HEK293 (cell line): Measurements from ENCODE around the gene KCNJ2.

Source experiments
- CTCF ChIA-PET: fragments of 350-600 bp; formaldehyde crosslinking; extraction: SDS; loops from one replicate; lab custom pipeline; 2021; ENCODE audit warnings: antibody characterized with exemption; lab: Yijun Ruan, JAX
- POLR2A ChIA-PET: fragments of 300-600 bp; formaldehyde crosslinking; extraction: SDS; loops from one replicate; lab custom pipeline; 2020; ENCODE audit warnings: antibody characterized with exemption, inconsistent platforms; lab: Yijun Ruan, JAX
- H3K27ac ChIP-seq: fragments of 200-500 bp; sonication (Bioruptor generic); 2 replicates; pipeline ENCODE4 v1.5.1; 2014; ENCODE audit warnings: low read depth, low read length, control low read depth, inconsistent platforms; ENCODE audit errors: extremely low read depth
- H3K36me3 ChIP-seq, 2 experiments: fragments of 200-500 bp in 1 of 2; sonication (Bioruptor generic) in 1 of 2; 1 replicate in 1 of 2; 2 replicates in 1 of 2; pipeline ENCODE4 v1.5.1; 2014 to 2017; ENCODE audit warnings: inconsistent platforms in 2 of 2, low read length in 2 of 2; ENCODE audit not compliant: control insufficient read depth in 2 of 2, insufficient read depth in 1 of 2
- H3K4me1 ChIP-seq: fragments of 200-500 bp; sonication (Bioruptor generic); 2 replicates; pipeline ENCODE4 v1.5.1; 2014; ENCODE audit warnings: mild to moderate bottlenecking, low read length, inconsistent platforms; ENCODE audit not compliant: control insufficient read depth, insufficient read depth
- H3K4me3 ChIP-seq: 2 replicates; pipeline ENCODE4 v1.5.1; 2011; ENCODE audit warnings: low read depth, mild to moderate bottlenecking, control low read depth, low read length, moderate library complexity
- H3K9me3 ChIP-seq: fragments of 200-500 bp; sonication (Bioruptor generic); 2 replicates; pipeline ENCODE4 v1.5.1; 2014; ENCODE audit warnings: low read depth, low read length, inconsistent platforms; ENCODE audit not compliant: control insufficient read depth, insufficient read depth
- MZF1 ChIP-seq: fragments of 450-650 bp; formaldehyde crosslinking; IDR thresholded peaks from 2 replicates; pipeline ENCODE4 v1.5.1; 2017; ENCODE audit warnings: missing biosample characterization, missing genetic modification characterization, borderline replicate concordance
- ZFP69B ChIP-seq: fragments of 450-650 bp; formaldehyde crosslinking; IDR thresholded peaks from 2 replicates; pipeline ENCODE4 v1.5.1; 2016; ENCODE audit warnings: missing biosample characterization, missing genetic modification characterization
- ZNF354C ChIP-seq: fragments of 450-650 bp; formaldehyde crosslinking; IDR thresholded peaks from 2 replicates; pipeline ENCODE4 v1.5.1; 2016; ENCODE audit warnings: missing biosample characterization, missing genetic modification characterization, low read depth, borderline replicate concordance
- ZNF433 ChIP-seq: fragments of 450-650 bp; formaldehyde crosslinking; IDR thresholded peaks from 2 replicates; pipeline ENCODE4 v1.5.1; 2016; ENCODE audit warnings: missing biosample characterization, missing genetic modification characterization, low read depth
- ZNF514 ChIP-seq: fragments of 450-650 bp; formaldehyde crosslinking; IDR thresholded peaks from 2 replicates; pipeline ENCODE4 v1.5.1; 2016; ENCODE audit warnings: missing biosample characterization, missing genetic modification characterization
- ZNF529 ChIP-seq: fragments of 450-650 bp; formaldehyde crosslinking; IDR thresholded peaks from 2 replicates; pipeline ENCODE4 v1.5.1; 2017; ENCODE audit warnings: missing genetic modification characterization, missing biosample characterization; ENCODE audit not compliant: insufficient replicate concordance
- ZNF548 ChIP-seq: fragments of 450-650 bp; formaldehyde crosslinking; IDR thresholded peaks from 2 replicates; pipeline ENCODE4 v1.5.1; 2016; ENCODE audit warnings: missing biosample characterization, missing genetic modification characterization
- ZNF629 ChIP-seq: fragments of 450-650 bp; formaldehyde crosslinking; IDR thresholded peaks from 2 replicates; pipeline ENCODE4 v1.5.1; 2017; ENCODE audit warnings: missing biosample characterization, missing genetic modification characterization
- ZNF660 ChIP-seq: fragments of 450-650 bp; IDR thresholded peaks from 2 replicates; pipeline ENCODE4 v1.5.1; 2018; ENCODE audit warnings: missing biosample characterization, mild to moderate bottlenecking, missing genetic modification characterization
- ZNF701 ChIP-seq: fragments of 450-650 bp; formaldehyde crosslinking; IDR thresholded peaks from 2 replicates; pipeline ENCODE4 v1.5.1; 2016; ENCODE audit warnings: missing biosample characterization, missing genetic modification characterization
- ZNF785 ChIP-seq: fragments of 450-650 bp; formaldehyde crosslinking; IDR thresholded peaks from 2 replicates; pipeline ENCODE4 v1.5.1; 2016; ENCODE audit warnings: missing biosample characterization, missing genetic modification characterization
- ZNF837 ChIP-seq: fragments of 450-650 bp; formaldehyde crosslinking; IDR thresholded peaks from 2 replicates; pipeline ENCODE4 v1.5.1; 2016; ENCODE audit warnings: missing biosample characterization, missing genetic modification characterization
- TF ChIP-seq, protein P1 (sequence below): fragments of 450-650 bp; formaldehyde crosslinking; IDR thresholded peaks from 2 replicates; pipeline ENCODE4 v1.5.1; 2017; ENCODE audit warnings: missing biosample characterization, missing genetic modification characterization
- TF ChIP-seq, protein P2 (sequence below): fragments of 450-650 bp; formaldehyde crosslinking; IDR thresholded peaks from 2 replicates; pipeline ENCODE4 v1.5.1; 2016; ENCODE audit warnings: missing biosample characterization, missing genetic modification characterization
- TF ChIP-seq, protein P3 (sequence below): fragments of 450-650 bp; formaldehyde crosslinking; IDR thresholded peaks from 2 replicates; pipeline ENCODE4 v1.5.1; 2016; ENCODE audit warnings: missing biosample characterization, missing genetic modification characterization
- TF ChIP-seq, protein P4 (sequence below): fragments of 450-650 bp; formaldehyde crosslinking; IDR thresholded peaks from 2 replicates; pipeline ENCODE4 v1.5.1; 2016; ENCODE audit warnings: missing biosample characterization, missing genetic modification characterization
- TF ChIP-seq, protein P5 (sequence below): sonication (generic); formaldehyde crosslinking; IDR thresholded peaks from 2 replicates; pipeline ENCODE4 v1.8.1; 2022; ENCODE audit warnings: mild to moderate bottlenecking, moderate library complexity, missing genetic modification reagents
- TF ChIP-seq, protein P6 (sequence below): fragments of 450-650 bp; formaldehyde crosslinking; IDR thresholded peaks from 2 replicates; pipeline ENCODE4 v1.5.1; 2016; ENCODE audit warnings: missing biosample characterization, missing genetic modification characterization

The KCNJ2 gene

DNA sequence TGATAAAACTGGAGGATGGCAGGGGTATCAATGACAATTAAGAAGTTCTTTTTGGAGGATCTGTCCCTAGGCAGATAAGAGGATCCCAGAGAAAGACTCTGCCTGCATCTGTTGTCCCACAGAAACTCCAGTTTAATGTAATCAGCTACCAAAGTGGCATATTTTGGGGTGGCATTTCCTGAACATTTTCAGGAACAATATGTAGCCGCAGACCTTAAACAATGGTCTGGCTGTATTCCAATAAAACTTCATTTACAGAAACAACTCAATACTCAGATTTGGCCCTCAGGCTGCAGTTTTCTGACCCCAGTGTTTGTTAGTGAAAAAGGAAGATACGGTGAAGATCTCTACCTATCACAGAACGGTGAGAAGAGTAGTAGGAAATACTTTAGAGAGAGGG is 48.2 kb upstream of the KCNJ2 start:
- ChIA-PET CTCF (interaction anchor here (0.7 to 1.0 kb wide), 2 partner anchors 23 to 45 kb away, joined by 3 read pairs; no protein-coding TSS in a partner anchor), POLR2A (no interaction called here)
- Histone ChIP-seq H3K27ac (no peak overlapping the region), H3K9me3 (no peaks in the 10 kb centered on the region), H3K4me1 (no peaks in the 10 kb centered on the region), H3K4me3 (no peak overlapping the region), H3K36me3 (no peaks in the 10 kb centered on the region; a peak in 1 of 3 replicates)
- TF ChIP-seq ZFP69B = no peak
- no peak for TF ChIP-seq ZNF660 (tag by site-specific recombination)
- no peak for TF ChIP-seq ZNF629 (tag by site-specific recombination)
- TF ChIP-seq ZNF837 = no peak
- TF ChIP-seq, protein P1, sequence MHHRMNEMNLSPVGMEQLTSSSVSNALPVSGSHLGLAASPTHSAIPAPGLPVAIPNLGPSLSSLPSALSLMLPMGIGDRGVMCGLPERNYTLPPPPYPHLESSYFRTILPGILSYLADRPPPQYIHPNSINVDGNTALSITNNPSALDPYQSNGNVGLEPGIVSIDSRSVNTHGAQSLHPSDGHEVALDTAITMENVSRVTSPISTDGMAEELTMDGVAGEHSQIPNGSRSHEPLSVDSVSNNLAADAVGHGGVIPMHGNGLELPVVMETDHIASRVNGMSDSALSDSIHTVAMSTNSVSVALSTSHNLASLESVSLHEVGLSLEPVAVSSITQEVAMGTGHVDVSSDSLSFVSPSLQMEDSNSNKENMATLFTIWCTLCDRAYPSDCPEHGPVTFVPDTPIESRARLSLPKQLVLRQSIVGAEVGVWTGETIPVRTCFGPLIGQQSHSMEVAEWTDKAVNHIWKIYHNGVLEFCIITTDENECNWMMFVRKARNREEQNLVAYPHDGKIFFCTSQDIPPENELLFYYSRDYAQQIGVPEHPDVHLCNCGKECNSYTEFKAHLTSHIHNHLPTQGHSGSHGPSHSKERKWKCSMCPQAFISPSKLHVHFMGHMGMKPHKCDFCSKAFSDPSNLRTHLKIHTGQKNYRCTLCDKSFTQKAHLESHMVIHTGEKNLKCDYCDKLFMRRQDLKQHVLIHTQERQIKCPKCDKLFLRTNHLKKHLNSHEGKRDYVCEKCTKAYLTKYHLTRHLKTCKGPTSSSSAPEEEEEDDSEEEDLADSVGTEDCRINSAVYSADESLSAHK (tag by site-specific recombination) = no peak
- no peak for TF ChIP-seq ZNF701 (tag by site-specific recombination)
- TF ChIP-seq, protein P2, sequence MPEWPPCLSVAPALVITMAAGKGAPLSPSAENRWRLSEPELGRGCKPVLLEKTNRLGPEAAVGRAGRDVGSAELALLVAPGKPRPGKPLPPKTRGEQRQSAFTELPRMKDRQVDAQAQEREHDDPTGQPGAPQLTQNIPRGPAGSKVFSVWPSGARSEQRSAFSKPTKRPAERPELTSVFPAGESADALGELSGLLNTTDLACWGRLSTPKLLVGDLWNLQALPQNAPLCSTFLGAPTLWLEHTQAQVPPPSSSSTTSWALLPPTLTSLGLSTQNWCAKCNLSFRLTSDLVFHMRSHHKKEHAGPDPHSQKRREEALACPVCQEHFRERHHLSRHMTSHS (tag by site-specific recombination) = no peak
- TF ChIP-seq, protein P3, sequence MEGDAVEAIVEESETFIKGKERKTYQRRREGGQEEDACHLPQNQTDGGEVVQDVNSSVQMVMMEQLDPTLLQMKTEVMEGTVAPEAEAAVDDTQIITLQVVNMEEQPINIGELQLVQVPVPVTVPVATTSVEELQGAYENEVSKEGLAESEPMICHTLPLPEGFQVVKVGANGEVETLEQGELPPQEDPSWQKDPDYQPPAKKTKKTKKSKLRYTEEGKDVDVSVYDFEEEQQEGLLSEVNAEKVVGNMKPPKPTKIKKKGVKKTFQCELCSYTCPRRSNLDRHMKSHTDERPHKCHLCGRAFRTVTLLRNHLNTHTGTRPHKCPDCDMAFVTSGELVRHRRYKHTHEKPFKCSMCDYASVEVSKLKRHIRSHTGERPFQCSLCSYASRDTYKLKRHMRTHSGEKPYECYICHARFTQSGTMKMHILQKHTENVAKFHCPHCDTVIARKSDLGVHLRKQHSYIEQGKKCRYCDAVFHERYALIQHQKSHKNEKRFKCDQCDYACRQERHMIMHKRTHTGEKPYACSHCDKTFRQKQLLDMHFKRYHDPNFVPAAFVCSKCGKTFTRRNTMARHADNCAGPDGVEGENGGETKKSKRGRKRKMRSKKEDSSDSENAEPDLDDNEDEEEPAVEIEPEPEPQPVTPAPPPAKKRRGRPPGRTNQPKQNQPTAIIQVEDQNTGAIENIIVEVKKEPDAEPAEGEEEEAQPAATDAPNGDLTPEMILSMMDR (tag by site-specific recombination) = no peak
- TF ChIP-seq, protein P4, sequence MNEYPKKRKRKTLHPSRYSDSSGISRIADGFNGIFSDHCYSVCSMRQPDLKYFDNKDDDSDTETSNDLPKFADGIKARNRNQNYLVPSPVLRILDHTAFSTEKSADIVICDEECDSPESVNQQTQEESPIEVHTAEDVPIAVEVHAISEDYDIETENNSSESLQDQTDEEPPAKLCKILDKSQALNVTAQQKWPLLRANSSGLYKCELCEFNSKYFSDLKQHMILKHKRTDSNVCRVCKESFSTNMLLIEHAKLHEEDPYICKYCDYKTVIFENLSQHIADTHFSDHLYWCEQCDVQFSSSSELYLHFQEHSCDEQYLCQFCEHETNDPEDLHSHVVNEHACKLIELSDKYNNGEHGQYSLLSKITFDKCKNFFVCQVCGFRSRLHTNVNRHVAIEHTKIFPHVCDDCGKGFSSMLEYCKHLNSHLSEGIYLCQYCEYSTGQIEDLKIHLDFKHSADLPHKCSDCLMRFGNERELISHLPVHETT (tag by site-specific recombination) = no peak
- no peak for TF ChIP-seq ZNF529
- no peak for TF ChIP-seq MZF1 (tag by site-specific recombination)
- no peak for TF ChIP-seq ZNF785 (tag by site-specific recombination)
- no peak for TF ChIP-seq ZNF548 (tag by site-specific recombination)
- TF ChIP-seq ZNF354C (tag by site-specific recombination) = no peak
- TF ChIP-seq, protein P5, sequence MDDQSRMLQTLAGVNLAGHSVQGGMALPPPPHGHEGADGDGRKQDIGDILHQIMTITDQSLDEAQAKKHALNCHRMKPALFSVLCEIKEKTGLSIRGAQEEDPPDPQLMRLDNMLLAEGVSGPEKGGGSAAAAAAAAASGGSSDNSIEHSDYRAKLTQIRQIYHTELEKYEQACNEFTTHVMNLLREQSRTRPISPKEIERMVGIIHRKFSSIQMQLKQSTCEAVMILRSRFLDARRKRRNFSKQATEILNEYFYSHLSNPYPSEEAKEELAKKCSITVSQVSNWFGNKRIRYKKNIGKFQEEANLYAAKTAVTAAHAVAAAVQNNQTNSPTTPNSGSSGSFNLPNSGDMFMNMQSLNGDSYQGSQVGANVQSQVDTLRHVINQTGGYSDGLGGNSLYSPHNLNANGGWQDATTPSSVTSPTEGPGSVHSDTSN (CRISPR knock-in tag) = no peak
- no peak for TF ChIP-seq ZNF433 (tag by site-specific recombination)
- no peak for TF ChIP-seq ZNF514
- TF ChIP-seq, protein P6, sequence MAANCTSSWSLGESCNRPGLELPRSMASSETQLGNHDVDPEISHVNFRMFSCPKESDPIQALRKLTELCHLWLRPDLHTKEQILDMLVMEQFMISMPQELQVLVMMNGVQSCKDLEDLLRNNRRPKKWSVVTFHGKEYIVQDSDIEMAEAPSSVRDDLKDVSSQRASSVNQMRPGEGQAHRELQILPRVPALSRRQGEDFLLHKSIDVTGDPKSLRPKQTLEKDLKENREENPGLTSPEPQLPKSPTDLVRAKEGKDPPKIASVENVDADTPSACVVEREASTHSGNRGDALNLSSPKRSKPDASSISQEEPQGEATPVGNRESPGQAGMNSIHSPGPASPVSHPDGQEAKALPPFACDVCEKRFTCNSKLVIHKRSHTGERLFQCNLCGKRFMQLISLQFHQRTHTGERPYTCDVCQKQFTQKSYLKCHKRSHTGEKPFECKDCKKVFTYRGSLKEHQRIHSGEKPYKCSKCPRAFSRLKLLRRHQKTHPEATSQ = no peak
